A549 (cell line): ENCODE results near the gene CFAP97D2. TPM values are rescaled to one million over a fixed set of nuclear protein-coding genes. Genes with fewer than 3 reads are reported as not detected.

Experiments used
- ATAC-seq, 2 experiments: fragments of 200-7000 bp in 1 of 2; fragments of >200 bp in 1 of 2; cut with Nextera tagmentation in 1 of 2; cut with Tn5 transposase in 1 of 2; 3 replicates each; pipeline versions ENCODE4 v1.8.0 to v1.9.1; 2018 to 2020; ENCODE audit warnings: mild to moderate bottlenecking in 1 of 2, moderate library complexity in 1 of 2
- CTCF ChIA-PET: fragments of 300-600 bp; sonication (Branson Sonifier 250); formaldehyde crosslinking; extraction: SDS; loops from one replicate; lab custom pipeline; 2021; ENCODE audit warnings: antibody characterized with exemption, inconsistent platforms; lab: Yijun Ruan, JAX
- POLR2A ChIA-PET: fragments of 350-600 bp; formaldehyde crosslinking; extraction: SDS; loops from one replicate; lab custom pipeline; 2021; ENCODE audit warnings: antibody characterized with exemption, inconsistent platforms; lab: Yijun Ruan, JAX
- DNase-seq, 2 experiments: peaks; one replicate each; pipeline versions ENCODE4 v3.0.0 to v3.0.0-alpha.2; 2011 to 2016; ENCODE audit warnings: low read depth in 1 of 2, low spot score in 1 of 2
- FAIRE-seq: peaks from 2 replicates; lab custom pipeline; 2011; peaks lifted over from hg19 to GRCh38; lab: Jason Lieb, UNC
- H3K27ac ChIP-seq, 2 experiments: fragments of >200 bp; sonication (Bioruptor Twin); formaldehyde crosslinking; 3 replicates each; pipeline ENCODE4 v1.5.1; 2016 to 2017
- H3K4me1 ChIP-seq: fragments of >200 bp; sonication (Bioruptor Twin); formaldehyde crosslinking; 3 replicates; pipeline ENCODE4 v1.6.1; 2016
- H3K4me2 ChIP-seq: fragments of >200 bp; sonication (Bioruptor Twin); formaldehyde crosslinking; 3 replicates; pipeline ENCODE4 v1.6.1; 2016
- H3K4me3 ChIP-seq: fragments of >200 bp; sonication (Bioruptor Twin); formaldehyde crosslinking; 3 replicates; pipeline ENCODE4 v1.5.1; 2016
- H3K9me3 ChIP-seq: fragments of >200 bp; sonication (Bioruptor Twin); formaldehyde crosslinking; 3 replicates; pipeline ENCODE4 v1.6.1; 2016
- BHLHE40 ChIP-seq: IDR thresholded peaks from 2 replicates; pipeline ENCODE4 v1.6.1; 2012; ENCODE audit warnings: low read depth, low read length, inconsistent platforms
- CEBPB ChIP-seq, 2 experiments: fragments of >200 bp in 1 of 2; sonication (Bioruptor Twin) in 1 of 2; formaldehyde crosslinking in 1 of 2; IDR thresholded peaks; 2 replicates each; pipeline ENCODE4 v1.6.1; 2012 to 2016
- CHD2 ChIP-seq: fragments of 150-350 bp; IDR thresholded peaks from 2 replicates; pipeline ENCODE4 v1.6.1; 2014; ENCODE audit warnings: low read length; ENCODE audit not compliant: partially characterized antibody
- EHF ChIP-seq: fragments of 250-450 bp; sonication (Bioruptor Pico); IDR thresholded peaks from 2 replicates; pipeline ENCODE4 v1.5.0; 2020; ENCODE audit warnings: mild to moderate bottlenecking
- EP300 ChIP-seq, 2 experiments: fragments of >200 bp; sonication (Bioruptor Twin); formaldehyde crosslinking; IDR thresholded peaks; 2 replicates in 1 of 2; 3 replicates in 1 of 2; pipeline ENCODE4 v1.6.1; 2016 to 2017
- HDAC2 ChIP-seq: fragments of 200-600 bp; sonication (generic); IDR thresholded peaks from 2 replicates; pipeline ENCODE4 v1.6.1; 2016
- HEYL ChIP-seq: fragments of 250-450 bp; sonication (Bioruptor Pico); IDR thresholded peaks from 2 replicates; pipeline ENCODE4 v1.8.0; 2021; ENCODE audit warnings: mild to moderate bottlenecking, moderate library complexity
- HOXA7 ChIP-seq: fragments of 250-450 bp; sonication (Bioruptor Pico); IDR thresholded peaks from 2 replicates; pipeline ENCODE4 v1.5.0; 2020; ENCODE audit warnings: mild to moderate bottlenecking, moderate library complexity
- HOXB13 ChIP-seq: fragments of 250-450 bp; sonication (Bioruptor Pico); IDR thresholded peaks from 2 replicates; pipeline ENCODE4 v1.5.0; 2020; ENCODE audit warnings: low read depth, mild to moderate bottlenecking, moderate library complexity
- KDM1A ChIP-seq: fragments of 200-600 bp; sonication (generic); IDR thresholded peaks from 2 replicates; pipeline ENCODE4 v1.6.1; 2016; ENCODE audit warnings: low read depth, mild to moderate bottlenecking
- KDM5A ChIP-seq: fragments of 200-600 bp; sonication (generic); IDR thresholded peaks from 2 replicates; pipeline ENCODE4 v1.6.1; 2016; ENCODE audit warnings: antibody characterized with exemption, mild to moderate bottlenecking
- MAFK ChIP-seq: fragments of 450-650 bp; IDR thresholded peaks from 2 replicates; pipeline ENCODE4 v1.6.1; 2014; ENCODE audit not compliant: partially characterized antibody
- PHF8 ChIP-seq: fragments of 200-600 bp; sonication (generic); IDR thresholded peaks from 2 replicates; pipeline ENCODE4 v1.6.1; 2016; ENCODE audit warnings: low read depth, mild to moderate bottlenecking, antibody characterized with exemption, moderate library complexity, borderline replicate concordance
- REST ChIP-seq: fragments of 200-600 bp; sonication (generic); IDR thresholded peaks from 2 replicates; pipeline ENCODE4 v1.6.1; 2016; ENCODE audit warnings: antibody characterized with exemption, mild to moderate bottlenecking, moderate library complexity
- RFX5 ChIP-seq: fragments of 450-650 bp; IDR thresholded peaks from 2 replicates; pipeline ENCODE4 v1.7.1; 2014; ENCODE audit warnings: antibody characterized with exemption, mild to moderate bottlenecking, moderate library complexity
- SREBF2 ChIP-seq: fragments of 450-650 bp; IDR thresholded peaks from 2 replicates; pipeline ENCODE4 v1.6.1; 2014; ENCODE audit warnings: mild to moderate bottlenecking, moderate library complexity
- USF2 ChIP-seq: fragments of 450-650 bp; IDR thresholded peaks from 2 replicates; pipeline ENCODE4 v1.6.1; 2014; ENCODE audit warnings: antibody characterized with exemption
- WGBS: methylation state at CpG from one replicate; pipeline ENCODE4 v1.1.6; 2017; ENCODE audit errors: missing lambda C conversion rate; 5-methylcytosine and 5-hydroxymethylcytosine counted together
- polyA plus RNA-seq, 4 experiments: library from polyadenylated mRNA; depleted of rRNA in 3 of 4; stranded (reverse); fragments of >200 nt; fragmentation: RNase III in 1 of 4; extraction: RNeasy Plus Mini Kit Qiagen cat#74134 plus additional on column Dnase treatment in 1 of 4; gene quantifications; 2 replicates in 3 of 4; 3 replicates in 1 of 4; pipeline ENCODE4 v1.2.3, GENCODE V29; 2011 to 2017
- TF ChIP-seq, protein P1 (sequence below): IDR thresholded peaks from 2 replicates; pipeline ENCODE4 v1.6.1; 2012
- TF ChIP-seq, protein P2 (sequence below): IDR thresholded peaks from 2 replicates; pipeline ENCODE4 v1.6.1; 2012; ENCODE audit warnings: low read depth, borderline replicate concordance
- TF ChIP-seq, protein P3 (sequence below): fragments of >200 bp; sonication (Bioruptor Twin); formaldehyde crosslinking; IDR thresholded peaks from 2 replicates; pipeline ENCODE4 v1.6.1; 2016

Gene CFAP97D2
- polyA plus RNA-seq, 2 of the 4 experiments (the other 2 are of a cell fraction) = not detected

GRCh38 chr13:114164681-114165429 lies 14.2 kb upstream of the CFAP97D2 start (continued):
- TF ChIP-seq CEBPB (IDR thresholded peaks at IDR 0.05) = no peak
- no peak for TF ChIP-seq KDM5A
- TF ChIP-seq HOXB13 (CRISPR knock-in tag) = no peak
- no peak for TF ChIP-seq REST
- TF ChIP-seq, all 56 proteins: peak for 0

DNA sequence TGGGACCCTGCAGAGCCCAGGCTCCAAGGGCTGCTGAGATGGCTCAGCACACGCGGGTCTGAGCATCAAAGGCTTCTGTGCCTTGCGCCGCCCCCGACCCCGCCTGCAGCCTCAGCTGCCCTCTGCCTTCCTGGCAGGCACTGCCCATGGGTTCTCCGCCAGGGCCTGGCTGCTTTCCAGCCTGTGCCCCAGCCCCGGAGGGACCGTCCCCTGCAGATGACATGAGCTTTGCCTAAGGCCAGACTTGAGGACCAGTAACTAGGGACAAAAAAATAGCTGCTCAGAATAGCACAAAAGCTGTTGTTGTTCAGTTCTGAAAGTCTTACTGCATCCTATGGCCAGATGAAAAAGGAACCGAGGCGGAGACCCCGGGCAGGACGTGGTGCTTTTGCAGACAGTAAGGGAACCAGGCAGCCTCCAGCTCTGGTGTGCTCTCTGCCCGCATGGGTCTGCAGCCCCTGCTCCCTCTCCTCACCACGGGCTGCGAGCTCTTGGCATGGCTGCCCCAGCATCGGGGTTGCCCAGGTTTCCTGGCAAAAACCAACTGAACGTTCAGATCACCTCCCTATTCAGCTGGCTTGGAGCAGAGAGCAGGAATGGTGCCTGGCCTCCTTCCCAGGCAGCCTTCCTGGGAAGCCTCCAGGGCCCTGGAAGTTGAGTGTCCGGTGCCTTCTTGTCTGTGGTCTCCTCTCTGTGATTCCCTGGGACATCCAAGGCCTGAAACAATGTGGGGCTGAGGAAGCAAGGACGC lies 12.5 kb upstream of the CFAP97D2 start:
- CTCF ChIA-PET = interaction anchor here (0.7 kb wide), 1 partner anchor 40 kb away, joined by 3 read pairs; no protein-coding TSS in a partner anchor

More for the DNA sequence above, 12.5 kb upstream of the CFAP97D2 start:
- Histone ChIP-seq H3K27ac (no peak overlapping the region), H3K9me3 (no peaks in the 10 kb centered on the region), H3K4me2 (no peak overlapping the region), H3K4me3 (no peak overlapping the region), H3K4me1 (no peaks in the 10 kb centered on the region)
- ATAC-seq (no peak), DNase-seq (no peak), FAIRE-seq (no peak)
- POLR2A ChIA-PET = no interaction called here
- TF ChIP-seq CHD2 = no peak
- TF ChIP-seq KDM1A = no peak
- no peak for TF ChIP-seq SREBF2
- no peak for TF ChIP-seq MAFK
- no peak for TF ChIP-seq BHLHE40
- TF ChIP-seq, protein P1, sequence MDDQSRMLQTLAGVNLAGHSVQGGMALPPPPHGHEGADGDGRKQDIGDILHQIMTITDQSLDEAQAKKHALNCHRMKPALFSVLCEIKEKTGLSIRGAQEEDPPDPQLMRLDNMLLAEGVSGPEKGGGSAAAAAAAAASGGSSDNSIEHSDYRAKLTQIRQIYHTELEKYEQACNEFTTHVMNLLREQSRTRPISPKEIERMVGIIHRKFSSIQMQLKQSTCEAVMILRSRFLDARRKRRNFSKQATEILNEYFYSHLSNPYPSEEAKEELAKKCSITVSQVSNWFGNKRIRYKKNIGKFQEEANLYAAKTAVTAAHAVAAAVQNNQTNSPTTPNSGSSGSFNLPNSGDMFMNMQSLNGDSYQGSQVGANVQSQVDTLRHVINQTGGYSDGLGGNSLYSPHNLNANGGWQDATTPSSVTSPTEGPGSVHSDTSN = no peak
- TF ChIP-seq EHF (CRISPR knock-in tag) = no peak
- no peak for TF ChIP-seq EP300 (IDR thresholded peaks at IDR 0.05)
- TF ChIP-seq, protein P2, sequence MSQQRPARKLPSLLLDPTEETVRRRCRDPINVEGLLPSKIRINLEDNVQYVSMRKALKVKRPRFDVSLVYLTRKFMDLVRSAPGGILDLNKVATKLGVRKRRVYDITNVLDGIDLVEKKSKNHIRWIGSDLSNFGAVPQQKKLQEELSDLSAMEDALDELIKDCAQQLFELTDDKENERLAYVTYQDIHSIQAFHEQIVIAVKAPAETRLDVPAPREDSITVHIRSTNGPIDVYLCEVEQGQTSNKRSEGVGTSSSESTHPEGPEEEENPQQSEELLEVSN = no peak
- no peak for TF ChIP-seq HEYL (CRISPR knock-in tag)
- no peak for TF ChIP-seq RFX5
- TF ChIP-seq HOXB13 (CRISPR knock-in tag) = no peak
- TF ChIP-seq, protein P3, sequence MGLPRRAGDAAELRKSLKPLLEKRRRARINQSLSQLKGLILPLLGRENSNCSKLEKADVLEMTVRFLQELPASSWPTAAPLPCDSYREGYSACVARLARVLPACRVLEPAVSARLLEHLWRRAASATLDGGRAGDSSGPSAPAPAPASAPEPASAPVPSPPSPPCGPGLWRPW = no peak
- no peak for TF ChIP-seq USF2
- TF ChIP-seq HDAC2 = no peak
- no peak for TF ChIP-seq HOXA7 (CRISPR knock-in tag)
- TF ChIP-seq PHF8 = no peak
- TF ChIP-seq, all 56 proteins: peak for 0
- WGBS = 81% methylated on average over 17 of the region's 20 CpGs
